GM13977 (cell line): Measurements from ENCODE around the gene SLC7A10.

Source experiments
- DNase-seq: peaks from one replicate; pipeline ENCODE4 v3.0.0; 2012; ENCODE audit warnings: low spot score
- CTCF ChIP-seq: IDR thresholded peaks from 2 replicates; pipeline ENCODE4 v1.5.1; 2012; ENCODE audit warnings: mild to moderate bottlenecking, control low read depth; ENCODE audit not compliant: insufficient read depth; ENCODE audit errors: extremely low read depth, missing control alignments
- in situ Hi-C: fragments of 300-500 bp; cut with MboI; formaldehyde crosslinking; loops from one replicate; pipeline ENCODE4 v1.12.0; 2022; ENCODE audit warnings: low sequenced_read_pairs, low pct_unique_long_range_greater_than_20kb, mixed read lengths, inconsistent platforms; ENCODE audit not compliant: unreplicated experiment

The SLC7A10 gene

DNA sequence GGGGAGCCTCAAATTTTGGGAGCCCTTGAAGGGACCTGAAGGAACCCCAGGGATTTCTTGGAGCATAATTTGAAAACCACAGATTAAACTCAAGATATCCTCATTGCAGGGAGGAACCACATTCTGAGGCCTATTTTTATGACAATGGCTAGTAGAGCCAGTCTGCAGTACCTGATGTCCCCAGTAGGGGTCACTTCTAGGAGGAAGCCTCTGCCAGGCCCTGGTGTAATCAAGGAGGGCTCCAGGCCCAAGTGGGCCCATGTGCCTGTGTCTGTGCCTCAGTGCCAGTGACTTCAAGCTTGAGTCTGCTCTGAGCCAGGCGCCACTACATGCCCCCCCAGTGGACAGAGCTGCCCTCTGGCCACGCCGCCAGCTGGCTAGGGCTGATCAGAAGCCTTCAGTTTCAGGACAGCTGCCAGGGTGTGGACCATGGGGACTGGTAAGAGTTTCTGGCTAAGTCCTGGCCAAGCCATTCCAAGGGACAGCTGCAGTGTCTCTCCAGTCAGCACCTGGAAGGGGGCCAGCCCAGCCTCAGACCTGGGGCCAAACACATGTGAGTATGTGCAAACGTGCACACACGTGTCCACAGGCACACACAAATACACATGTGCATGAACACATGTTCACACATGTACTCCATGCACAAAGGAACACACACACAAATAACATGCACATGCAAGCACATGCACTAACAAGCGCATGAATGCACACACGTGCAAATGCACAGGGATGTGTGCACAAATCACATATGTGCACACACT lies 20.5 kb upstream of the SLC7A10 start:
- in situ Hi-C loops, result no loop called here
- TF ChIP-seq CTCF, result no peak
- DNase-seq, result no peak

- no peak for DNase-seq
- TF ChIP-seq CTCF, result no peak
- in situ Hi-C loops, result no loop called here
Measured at GRCh38 chr19:33242911-33243310, 17.3 kb upstream of the SLC7A10 start.

- no peak for DNase-seq
- TF ChIP-seq CTCF, result no peak
- in situ Hi-C loops, result no loop called here
Measured at GRCh38 chr19:33242131-33242530, 16.5 kb upstream of the SLC7A10 start.

- in situ Hi-C loops, result no loop called here
- no peak for DNase-seq
- peak; percentile 70 for TF ChIP-seq CTCF
Measured at GRCh38 chr19:33241530-33242101, 16.0 kb upstream of the SLC7A10 start.

DNA sequence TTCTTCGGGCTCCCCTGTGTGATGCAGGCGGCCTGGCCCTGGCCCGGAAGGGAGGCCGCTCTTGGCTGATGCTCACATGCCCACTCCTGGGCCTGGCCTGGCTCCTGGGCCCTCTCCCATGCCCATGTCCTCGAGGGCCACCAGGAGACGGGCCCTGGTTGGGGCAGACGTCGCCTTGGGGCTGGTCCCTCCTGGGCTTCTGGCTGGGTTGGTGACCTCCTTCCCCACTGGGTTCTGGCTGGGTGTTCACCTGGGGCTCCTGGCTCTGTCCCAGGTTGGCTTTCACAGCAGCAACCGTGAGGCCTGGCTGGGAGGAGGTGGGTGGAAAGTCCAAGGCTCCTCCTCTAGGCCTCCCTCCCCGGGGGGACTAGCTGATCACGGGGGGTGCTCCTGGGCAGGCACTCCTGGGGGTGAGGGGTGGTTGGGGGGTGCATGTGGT lies 15.5 kb upstream of the SLC7A10 start:
- in situ Hi-C loops, result no loop called here
- DNase-seq, result no peak
- no peak for TF ChIP-seq CTCF

DNA sequence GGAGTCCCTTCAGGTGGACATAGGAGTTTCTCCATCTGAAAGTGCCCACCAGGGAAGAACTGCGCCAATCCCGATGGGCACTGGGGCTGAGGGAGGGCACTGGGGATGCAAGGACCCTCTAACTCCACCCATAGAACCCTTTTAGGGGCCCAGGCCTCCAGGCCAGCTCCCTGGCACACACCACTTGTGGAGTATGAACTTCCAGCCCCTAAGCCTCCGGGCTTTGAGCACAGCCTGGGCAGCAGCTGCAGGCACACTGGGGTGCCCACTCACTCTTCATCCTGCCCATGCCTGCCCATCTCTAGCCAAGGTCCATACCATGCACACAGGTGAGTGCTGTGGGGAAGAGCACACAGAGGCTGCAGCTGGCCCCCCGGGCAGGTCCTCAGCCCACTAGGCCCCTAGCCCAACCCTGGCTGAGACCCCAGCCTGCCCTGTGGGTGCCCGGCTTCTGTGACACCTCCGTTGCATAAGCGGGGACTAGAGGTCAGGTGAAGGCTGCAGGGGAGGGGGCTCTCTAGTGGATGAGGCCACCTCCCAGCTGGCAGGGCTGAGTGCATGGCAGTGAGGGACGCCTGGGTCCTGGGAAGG lies 14.6 kb upstream of the SLC7A10 start:
- in situ Hi-C loops, result no loop called here
- no peak for TF ChIP-seq CTCF
- no peak for DNase-seq
